Erythroblast (primary cell): ENCODE data around the gene CAMKK1.

Experiments
- GATA1 ChIP-seq: IDR thresholded peaks from 2 replicates; pipeline ENCODE4 v1.6.1; 2011; ENCODE audit warnings: low read depth, mild to moderate bottlenecking, control low read depth, low read length, moderate library complexity
- POLR2A ChIP-seq: IDR thresholded peaks from 2 replicates; pipeline ENCODE4 v1.6.1; 2011; ENCODE audit warnings: mild to moderate bottlenecking, low read length

DNA sequence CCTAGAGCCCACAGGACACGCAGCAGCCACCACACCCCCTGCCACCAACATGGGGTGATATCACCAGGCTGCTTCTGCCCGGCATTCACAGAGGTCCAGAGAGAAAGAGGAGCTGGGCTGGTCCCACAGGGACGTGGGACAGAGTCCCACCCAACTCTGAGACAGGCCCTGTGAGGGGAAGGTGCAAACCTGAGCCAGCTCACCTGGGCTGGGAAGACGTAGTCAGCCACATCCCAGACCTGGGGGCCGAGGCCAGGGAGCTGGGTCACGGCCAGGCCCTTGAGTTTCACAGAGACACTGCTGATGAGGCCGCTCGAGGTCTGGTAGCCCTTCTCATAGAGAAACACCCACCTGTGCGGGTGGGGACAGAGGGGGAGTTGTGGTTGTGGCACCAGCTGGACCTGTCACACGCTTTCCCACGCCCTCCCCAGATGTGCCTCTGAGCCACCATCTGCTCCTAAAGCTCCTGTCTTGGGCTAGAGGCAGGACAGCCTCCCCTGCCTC lies 12.2 kb upstream of the CAMKK1 start:
- TF ChIP-seq POLR2A, result no peak
- TF ChIP-seq GATA1, result no peak
